Stimulated activated CD8-positive, alpha-beta memory T cell treated with anti-CD3 and anti-CD28 coated beads, Interleukin-2, amount 100 ng/mL, for 1 hour (primary cell): Measurements from ENCODE around the gene SP2.
A peak's percentile ranks its signal among the peaks of the same experiment; 100 is the strongest.

ENCODE experiments used
- DNase-seq, 2 donors: peaks; one replicate each; pipeline ENCODE4 v3.0.0-alpha.2; 2020; ENCODE audit warnings: low read depth in 2 of 2

Gene SP2

GRCh38 chr17:47889734-47890529 lies 6.1 kb upstream of the SP2 start:
- peak; percentile 87 to 88 for DNase-seq

DNA sequence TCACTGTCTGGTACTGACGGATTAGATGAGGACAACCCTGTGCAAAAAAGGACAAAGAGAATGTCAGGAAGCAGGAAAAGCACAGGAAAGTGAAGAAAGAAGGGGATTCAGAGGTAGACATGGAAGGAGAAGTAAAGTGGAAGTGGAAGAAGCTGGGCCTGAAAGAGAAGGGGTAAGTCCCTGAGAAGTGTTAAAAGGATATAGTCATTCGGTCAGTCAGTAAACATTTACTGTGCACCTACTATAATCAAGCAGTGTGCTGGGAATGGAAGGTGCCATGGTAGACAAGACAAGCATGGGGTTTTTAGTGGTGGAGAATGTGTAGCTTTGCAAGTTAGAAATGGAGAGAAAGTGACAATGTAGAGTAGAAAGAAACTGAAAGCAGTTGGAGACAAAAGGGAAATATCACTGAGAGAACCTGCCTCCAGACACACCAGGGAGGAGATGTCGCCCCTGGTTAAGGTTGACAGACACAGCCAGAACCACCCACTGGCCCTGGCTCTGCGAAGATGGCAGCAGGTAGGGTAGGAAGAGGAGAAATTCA lies 4.4 kb upstream of the SP2 start:
- DNase-seq: no peak

- DNase-seq: no peak
Observed at GRCh38 chr17:47894498-47895346, 1.3 kb upstream of the SP2 start.

DNA sequence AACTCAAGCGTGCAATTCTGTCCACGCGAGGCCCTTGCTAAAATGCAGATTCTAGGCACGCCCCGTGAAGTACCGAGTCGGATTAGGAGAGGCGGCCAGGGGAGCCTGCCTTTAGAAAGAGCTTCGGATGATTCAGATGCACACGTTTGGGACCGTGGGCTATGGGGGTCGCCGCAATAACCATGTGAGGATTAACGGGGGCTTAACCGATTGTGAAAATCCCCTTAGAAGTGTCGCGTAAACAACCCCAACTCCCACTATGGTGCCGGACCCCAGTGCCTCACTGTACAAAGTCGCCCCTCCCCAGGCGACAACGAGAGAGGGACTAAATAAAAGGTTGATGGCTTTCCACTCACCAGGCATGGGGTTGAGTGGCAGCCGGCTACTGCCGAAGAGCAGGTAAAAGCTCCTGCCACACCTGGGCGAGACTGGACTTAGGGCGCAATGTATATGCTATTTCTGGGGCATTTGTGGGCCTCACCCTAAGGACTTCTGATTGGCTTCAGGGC lies 635 bp upstream of the SP2 start:
- DNase-seq: no peak

DNA sequence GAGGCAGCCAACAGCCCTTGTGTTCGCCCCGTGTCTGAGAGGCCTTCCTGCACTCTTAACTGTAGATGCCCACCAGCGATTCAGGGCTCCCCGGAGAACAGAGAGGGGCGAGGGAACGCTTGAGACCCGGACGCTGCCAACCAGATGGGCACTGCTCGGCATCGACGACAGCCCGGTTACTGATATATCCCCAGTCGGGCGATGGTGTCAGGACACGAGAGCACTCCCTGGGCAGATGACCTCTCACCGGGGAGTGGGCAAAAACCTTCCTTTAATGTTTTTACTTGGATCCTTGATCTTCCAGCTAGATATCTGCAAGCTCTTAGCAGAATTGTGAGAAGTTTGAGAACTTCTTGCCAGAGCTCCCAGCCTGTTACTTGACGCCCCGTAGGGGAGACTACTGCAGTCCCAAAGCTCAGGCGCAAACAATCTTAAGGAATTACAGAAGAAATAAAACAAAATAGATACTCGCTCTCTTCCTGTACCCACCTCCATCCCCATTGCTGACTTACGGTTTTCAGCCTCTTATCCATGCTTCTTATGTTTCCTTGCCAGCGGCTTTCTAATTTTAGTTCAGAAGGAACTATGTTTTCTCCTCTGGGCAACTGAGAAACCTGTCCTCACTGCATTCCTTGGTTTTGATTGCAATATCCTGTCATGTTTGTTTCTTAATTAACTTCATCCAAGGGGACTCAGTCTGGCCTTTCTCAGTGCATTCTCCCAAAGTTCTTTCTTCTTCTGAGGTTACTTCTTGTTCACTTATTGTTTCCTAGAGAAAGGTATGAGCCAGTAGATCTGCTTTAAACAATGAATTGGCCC lies 845 bp downstream of the SP2 start:
- DNase-seq: no peak

DNA sequence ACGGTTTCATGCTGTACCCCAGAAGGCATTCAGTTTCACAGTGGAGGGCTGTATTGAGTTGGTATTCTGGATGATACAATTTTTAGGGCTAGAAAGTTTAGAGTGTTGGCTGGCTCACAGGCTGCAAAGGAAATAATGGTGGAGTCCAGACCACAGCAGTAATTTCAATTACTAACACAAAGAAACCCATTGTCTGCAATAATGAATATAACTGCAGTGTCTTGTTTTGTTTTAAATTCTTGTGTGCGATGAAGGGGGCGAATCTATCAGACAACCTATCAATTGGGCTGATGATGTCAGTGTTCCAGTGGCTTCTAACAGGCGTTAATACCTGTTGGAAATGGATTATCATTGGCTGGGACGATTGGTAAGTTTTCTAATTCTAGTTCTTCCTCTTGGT lies 1.5 kb downstream of the SP2 start:
- no peak for DNase-seq

DNA sequence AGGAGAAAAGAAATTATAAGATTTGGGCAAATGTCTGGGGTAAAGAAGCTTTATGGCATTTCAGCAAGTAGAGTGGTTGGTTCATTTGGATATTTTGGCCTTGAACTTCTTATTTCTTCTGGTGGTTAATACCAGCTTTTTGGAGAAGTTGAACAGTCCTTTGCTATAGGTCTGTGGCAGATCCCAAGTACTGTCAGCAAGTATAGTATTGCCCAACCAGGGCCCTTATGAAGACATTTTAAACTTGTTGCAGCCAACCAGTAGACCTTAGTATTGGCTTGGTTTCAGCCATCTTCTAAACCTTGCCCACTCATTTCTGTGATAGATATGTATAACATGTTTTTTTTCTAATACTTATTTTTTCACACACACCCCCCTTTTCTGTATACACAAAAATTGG lies 2.2 kb downstream of the SP2 start:
- no peak for DNase-seq

- no peak for DNase-seq
Observed at GRCh38 chr17:47899643-47900042, 3.6 kb downstream of the SP2 start.

GRCh38 chr17:47901423-47901822 lies 5.4 kb downstream of the SP2 start:
- DNase-seq: no peak

DNA sequence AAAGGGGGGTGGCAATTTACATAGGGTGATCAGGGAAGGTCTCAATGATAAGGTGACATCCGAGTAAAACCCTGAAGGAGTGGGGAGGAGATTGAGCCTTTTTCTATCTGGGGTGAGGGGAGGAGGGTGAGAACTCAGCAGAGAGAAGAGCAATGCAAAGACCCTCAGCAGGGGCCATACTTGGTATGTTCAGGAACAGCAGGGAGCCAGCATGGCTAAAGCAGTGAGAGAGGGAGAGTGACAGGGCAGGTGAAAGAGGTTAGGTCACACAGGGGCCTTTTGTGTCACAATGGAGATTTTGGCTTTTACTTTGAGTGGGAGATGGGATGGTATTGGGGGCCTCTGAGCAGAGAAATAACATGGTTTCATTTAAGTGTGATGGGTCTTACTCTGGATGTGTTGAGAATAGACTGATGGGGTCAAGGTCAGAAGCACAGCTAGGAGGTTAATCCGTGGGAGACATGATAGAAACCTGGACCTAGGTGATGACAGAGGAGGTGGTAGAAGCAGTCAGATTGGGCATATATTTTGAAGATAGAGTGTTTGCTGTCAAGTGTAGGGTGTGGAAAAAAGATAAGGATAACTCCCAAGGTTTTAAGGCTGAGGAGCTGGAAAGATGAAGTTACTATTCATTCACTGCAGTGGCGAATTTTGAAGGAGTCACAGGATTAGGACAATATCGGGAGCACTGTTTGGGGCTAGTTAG lies 6.2 kb downstream of the SP2 start:
- no peak for DNase-seq

DNA sequence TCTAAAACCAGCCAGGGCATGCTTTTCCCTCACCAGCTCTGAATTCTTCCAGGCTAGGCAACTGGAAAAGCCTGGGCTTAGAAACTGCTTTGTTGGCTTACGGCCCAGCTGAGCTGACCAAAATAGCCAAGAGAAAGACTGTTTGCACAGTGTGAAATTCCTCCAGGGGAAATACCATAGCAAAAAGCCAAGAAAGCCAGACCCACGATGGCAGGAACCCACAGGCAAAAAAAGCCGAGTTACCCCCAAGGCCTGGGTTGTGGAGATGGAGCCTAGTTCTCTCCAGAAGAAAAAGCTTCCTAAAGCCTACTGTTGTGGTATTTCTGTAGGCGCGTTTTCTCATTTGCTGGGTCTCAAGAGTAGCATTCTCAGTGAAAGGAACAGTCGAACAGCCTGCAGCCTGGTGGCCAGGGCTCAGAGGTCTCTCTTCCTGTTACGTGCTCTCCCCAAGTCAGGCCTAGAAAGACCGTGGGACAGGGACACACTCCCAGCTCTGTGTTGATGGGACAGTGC lies 9.2 kb downstream of the SP2 start:
- no peak for DNase-seq

GRCh38 chr17:47906443-47906842 lies 10.4 kb downstream of the SP2 start:
- no peak for DNase-seq

DNA sequence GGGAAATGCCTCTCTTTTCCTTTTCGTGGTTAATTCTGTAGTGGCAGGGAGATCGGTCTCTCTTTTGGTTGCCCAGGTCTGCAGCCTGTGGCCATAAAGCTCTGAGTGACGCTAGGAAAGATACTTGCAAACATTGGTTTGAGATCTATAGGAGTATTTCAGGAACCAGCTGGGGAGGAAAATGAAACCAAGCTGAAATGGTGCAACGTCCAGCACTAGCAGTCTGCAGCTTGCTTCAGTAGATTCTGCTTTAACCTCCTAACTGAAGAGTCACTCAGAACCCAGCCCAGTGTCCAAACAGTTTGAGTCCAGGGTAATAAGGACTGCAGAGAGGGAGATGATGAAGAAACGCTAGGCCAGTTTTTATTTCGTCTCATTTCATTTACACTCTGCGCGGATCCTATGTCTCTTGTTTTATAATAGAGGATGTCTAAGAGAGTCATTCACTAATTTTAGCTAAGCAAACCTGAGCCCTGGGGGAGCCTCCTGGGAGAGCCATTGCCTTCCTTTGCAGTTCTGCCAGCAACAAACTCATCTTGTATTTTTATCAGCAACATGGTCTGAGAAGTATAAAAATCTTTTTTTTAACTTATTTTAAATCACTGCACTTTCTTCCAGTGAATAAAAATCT lies 12.0 kb downstream of the SP2 start:
- DNase-seq: no peak

GRCh38 chr17:47913050-47913449 lies 17.0 kb downstream of the SP2 start:
- no peak for DNase-seq

DNA sequence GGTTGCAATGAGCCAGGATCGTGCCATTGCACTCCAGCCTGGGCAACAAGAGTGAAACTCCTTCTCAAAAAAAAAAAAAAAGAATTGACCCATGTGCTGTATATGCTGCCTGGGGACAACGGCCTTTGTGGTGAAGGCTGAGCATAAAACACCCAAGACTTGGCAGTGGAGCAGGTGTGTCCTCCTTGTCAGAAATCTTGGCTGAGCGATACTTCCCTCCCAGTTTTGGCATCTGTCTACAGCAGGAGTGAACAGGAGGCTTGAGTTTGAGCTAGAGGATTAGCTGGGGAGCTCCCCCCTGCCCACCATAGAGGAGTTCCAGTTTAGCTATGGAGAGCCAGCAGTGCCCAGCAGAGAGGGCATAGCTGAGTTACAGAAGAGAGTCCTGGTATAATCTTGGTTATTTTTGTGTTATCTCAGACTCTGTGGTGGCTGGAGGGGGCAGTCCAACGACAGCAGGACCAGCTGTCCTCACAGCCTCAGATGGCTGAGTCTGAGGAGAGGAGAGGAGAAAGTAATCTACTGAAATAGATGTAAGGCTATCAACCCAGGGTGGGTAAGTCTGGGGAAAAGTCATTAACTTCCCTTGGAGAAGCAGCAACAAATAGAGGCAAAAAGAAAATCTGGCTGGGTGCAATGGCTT lies 18.4 kb downstream of the SP2 start:
- no peak for DNase-seq

GRCh38 chr17:47915776-47916398 lies 19.9 kb downstream of the SP2 start:
- DNase-seq: no peak

DNA sequence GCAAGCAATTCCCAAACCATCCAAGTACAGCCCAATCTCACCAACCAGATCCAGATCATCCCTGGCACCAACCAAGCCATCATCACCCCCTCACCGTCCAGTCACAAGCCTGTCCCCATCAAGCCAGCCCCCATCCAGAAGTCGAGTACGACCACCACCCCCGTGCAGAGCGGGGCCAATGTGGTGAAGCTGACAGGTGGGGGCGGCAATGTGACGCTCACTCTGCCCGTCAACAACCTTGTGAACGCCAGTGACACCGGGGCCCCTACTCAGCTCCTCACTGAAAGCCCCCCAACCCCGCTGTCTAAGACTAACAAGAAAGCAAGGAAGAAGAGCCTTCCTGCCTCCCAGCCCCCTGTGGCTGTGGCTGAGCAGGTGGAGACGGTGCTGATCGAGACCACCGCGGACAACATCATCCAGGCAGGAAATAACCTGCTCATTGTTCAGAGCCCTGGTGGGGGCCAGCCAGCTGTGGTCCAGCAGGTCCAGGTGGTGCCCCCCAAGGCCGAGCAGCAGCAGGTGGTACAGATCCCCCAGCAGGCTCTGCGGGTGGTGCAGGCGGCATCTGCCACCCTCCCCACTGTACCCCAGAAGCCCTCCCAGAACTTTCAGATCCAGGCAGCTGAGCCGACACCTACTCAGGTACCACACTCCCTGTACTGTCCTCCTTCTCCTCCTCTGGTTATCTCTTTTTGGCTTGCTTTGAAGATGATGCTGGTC lies 20.6 kb downstream of the SP2 start:
- DNase-seq: no peak

DNA sequence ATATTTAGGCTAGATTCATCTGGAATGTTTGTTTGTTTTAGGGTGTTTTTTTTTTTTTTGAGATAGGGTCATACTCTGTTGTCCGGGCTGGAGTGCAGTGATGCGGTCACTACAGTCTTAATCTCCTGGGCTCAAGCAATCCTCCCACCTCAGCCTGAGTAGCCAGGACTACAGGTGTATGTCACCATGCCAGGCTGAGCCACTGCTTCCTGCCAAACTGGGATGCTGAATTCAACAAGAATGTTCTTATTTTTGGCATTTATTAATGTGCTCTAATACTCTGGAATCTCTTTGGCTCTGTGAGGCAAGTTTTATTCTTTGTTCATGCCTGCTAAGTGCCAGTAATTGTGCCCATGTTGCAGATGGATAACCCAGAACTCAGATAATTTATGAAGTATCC lies 21.5 kb downstream of the SP2 start:
- DNase-seq: no peak

DNA sequence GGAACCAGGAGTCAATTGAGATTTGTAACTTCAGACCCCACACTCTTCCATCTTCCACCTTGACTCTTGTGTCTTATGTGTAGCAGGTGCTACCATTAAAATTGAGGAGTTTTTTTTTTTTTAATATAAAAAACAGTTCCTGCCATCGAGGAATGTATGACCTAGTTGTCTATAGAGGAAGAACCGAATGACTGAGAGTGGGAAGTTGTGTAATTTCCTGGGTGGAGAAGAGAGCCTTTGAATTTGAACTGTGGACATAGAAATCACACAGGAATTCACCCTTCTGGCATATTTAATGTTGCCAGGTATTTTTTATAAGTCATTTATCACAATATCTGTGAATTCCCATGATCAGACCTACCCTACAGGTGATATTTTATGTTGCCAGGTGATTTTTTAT lies 22.0 kb downstream of the SP2 start:
- DNase-seq: no peak
